A375 (cell line): ENCODE data around the gene MYB. TPM values are rescaled to one million over a fixed set of nuclear protein-coding genes. Genes with fewer than 3 reads are reported as not detected.

Experiments used
- small RNA-seq: library from RNA; depleted of rRNA; stranded (forward); fragments of <200 nt; gene quantifications from one replicate; pipeline ENCODE3, GENCODE V24; 2014
- total RNA-seq: library from RNA; depleted of rRNA; stranded (reverse); fragments of >200 nt; shearing (Covaris generic); gene quantifications from 2 replicates; pipeline ENCODE4 v1.2.3, GENCODE V29; 2014; rRNA removed

MYB gene
- total RNA-seq = 0.60 and 0.93 TPM in 2 replicates

DNA sequence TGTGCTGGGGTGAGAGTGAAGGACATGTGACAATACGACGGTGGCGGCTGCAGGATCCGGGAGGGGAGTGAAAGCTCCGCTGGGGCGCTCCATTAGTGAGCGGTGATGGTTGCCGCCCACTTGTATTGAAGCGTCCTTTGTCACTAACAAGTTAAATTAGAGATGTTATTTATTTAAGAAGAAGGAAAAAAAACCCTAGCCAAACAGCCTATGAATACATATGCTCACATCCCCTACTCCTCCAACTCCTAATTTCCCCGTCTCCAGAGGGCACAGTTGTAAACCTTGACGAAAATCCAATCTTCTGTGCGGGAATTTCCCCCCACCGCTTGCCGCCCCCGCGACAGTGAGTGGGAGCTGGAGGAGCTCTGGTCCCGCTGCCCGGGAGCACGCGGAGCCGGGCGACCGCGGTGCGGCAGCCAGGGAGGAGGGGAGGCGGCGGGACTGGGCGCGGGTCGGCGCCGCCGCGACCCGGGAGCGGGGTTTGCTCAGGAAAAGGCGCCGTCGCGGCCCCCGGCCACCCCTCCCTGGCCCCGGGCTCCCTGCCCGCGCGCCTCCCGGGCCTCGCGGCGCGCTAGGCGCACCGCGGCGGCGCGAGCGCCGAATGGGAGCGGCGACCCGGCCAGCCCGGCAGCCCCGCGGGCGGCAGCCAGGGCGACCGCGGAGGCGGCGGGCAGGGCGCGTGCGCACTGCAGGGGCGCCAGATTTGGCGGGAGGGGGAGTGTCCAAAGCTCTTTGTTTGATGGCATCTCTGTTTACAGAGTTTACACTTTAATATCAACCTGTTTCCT is at the start of gene MYB:
Gene MYB, plus strand, starts transcription at position 767 of the 791 bp plus-strand sequence. CDS start 206 bp downstream, outside the sequence.

Small RNA genes within 50 kb of the gene (small RNA-seq; reads per million reads assigned to genes)
- not detected for gene MIR548A2

Other genes starting within 250 kb of the MYB start
- gene ALDH8A1, start 231.2 kb upstream of the MYB start, total RNA-seq = 0.88 TPM in 1 of 2 replicates, not detected in the other
- 54.5 and 55.5 TPM in 2 replicates for gene HBS1L, start 126.5 kb upstream of the MYB start, total RNA-seq